Esophagus squamous epithelium (tissue), 5 donors: ENCODE results near the gene APOA1. TPM values are rescaled to one million over a fixed set of nuclear protein-coding genes. Genes with fewer than 3 reads are reported as not detected.

Experiments
- DNase-seq: peaks from one replicate; lab custom pipeline; 2025; lab: John Stamatoyannopoulos, UW
- H3K27ac ChIP-seq, 4 donors: fragments of 200-600 bp; sonication (generic); one replicate each; pipeline ENCODE4 v1.5.1; 2016 to 2019; ENCODE audit warnings: mild to moderate bottlenecking in 1 of 4
- H3K27me3 ChIP-seq, 4 donors: fragments of 200-600 bp; sonication (generic); 1 replicate in 3 of 4; 2 replicates in 1 of 4; pipeline versions ENCODE4 v1.5.1 to v1.6.0; 2017 to 2021; ENCODE audit warnings: antibody characterized with exemption in 1 of 4
- H3K36me3 ChIP-seq, 3 donors: fragments of 200-600 bp; sonication (generic); one replicate each; pipeline ENCODE4 v1.5.1; 2016 to 2019
- H3K4me1 ChIP-seq, 3 donors: fragments of 200-600 bp; sonication (generic); one replicate each; pipeline ENCODE4 v1.5.1; 2017 to 2019
- H3K4me3 ChIP-seq, 4 donors: fragments of 200-600 bp; sonication (generic); 1 replicate in 3 of 4; 2 replicates in 1 of 4; pipeline ENCODE4 v1.5.1; 2016 to 2019; ENCODE audit warnings: mild to moderate bottlenecking in 2 of 4, moderate library complexity in 1 of 4
- H3K9me3 ChIP-seq, 3 donors: fragments of 200-600 bp; sonication (generic); one replicate each; pipeline ENCODE4 v1.5.1; 2016 to 2019
- POLR2A ChIP-seq, 4 donors: fragments of 450-650 bp; IDR thresholded peaks; one replicate each; pipeline ENCODE4 v1.6.1; 2017; ENCODE audit warnings: antibody characterized with exemption in 4 of 4, mild to moderate bottlenecking in 4 of 4, moderate library complexity in 3 of 4
- WGBS, 2 donors: methylation state at CpG; one replicate each; pipeline ENCODE4 v1.1.5; 2018; 5-methylcytosine and 5-hydroxymethylcytosine counted together
- intact Hi-C: fragments of 100-400 bp; cut with DNase I; formaldehyde crosslinking; loops from one replicate; pipeline ENCODE4 v1.15.0; 2022
- total RNA-seq, 4 donors: library from RNA; depleted of rRNA; stranded (reverse); fragments of >200 nt; gene quantifications; one replicate each; pipeline ENCODE4 v1.1.0, GENCODE V29; 2016
- TF ChIP-seq, protein P1 (sequence below), 6 experiments: fragments of 450-650 bp in 4 of 6; fragments of 200-600 bp in 2 of 6; sonication (generic) in 2 of 6; IDR thresholded peaks; one replicate each; pipeline ENCODE4 v1.5.1; 2016 to 2019; ENCODE audit warnings: antibody characterized with exemption in 6 of 6, mild to moderate bottlenecking in 4 of 6, moderate library complexity in 4 of 6
- donor health status: DM: yes; HTN: yes; CAD: no.

APOA1 gene
- total RNA-seq, 4 donors from 2014 or later = not detected

DNA sequence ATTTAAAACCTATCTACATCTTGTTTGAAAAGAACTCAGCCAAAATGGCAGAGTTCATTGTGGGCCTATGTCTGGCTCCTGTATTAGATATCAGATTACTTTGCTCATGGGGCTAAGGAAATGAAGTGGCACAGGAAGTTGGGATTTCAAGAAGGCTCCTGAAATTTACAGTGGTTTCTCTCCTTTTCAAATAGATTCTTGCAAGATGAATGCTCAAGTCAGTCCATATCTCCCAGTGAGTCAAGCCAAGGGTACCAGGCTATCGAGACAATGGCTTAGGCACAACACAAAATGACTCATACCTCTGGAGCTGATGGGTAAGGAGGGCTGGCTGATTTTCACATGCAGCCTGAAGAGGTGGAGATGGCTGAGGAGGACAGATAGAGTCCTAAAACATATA, 24.1 kb upstream of the APOA1 start:
- no peak for DNase-seq
- intact Hi-C loops = no loop called here
- Histone ChIP-seq H3K36me3 (peaks cover 9 to 100% (median 19%) of the 10 kb centered on the region in 3 donors), H3K27me3 (no peaks in the 10 kb centered on the region), H3K4me1 (no peaks in the 10 kb centered on the region), H3K4me3 (no peak overlapping the region), H3K27ac (no peak overlapping the region), H3K9me3 (no peaks in the 10 kb centered on the region)
- 64% methylated on average over 1 of the region's 1 CpG for WGBS, 2 donors
- TF ChIP-seq, protein P1, sequence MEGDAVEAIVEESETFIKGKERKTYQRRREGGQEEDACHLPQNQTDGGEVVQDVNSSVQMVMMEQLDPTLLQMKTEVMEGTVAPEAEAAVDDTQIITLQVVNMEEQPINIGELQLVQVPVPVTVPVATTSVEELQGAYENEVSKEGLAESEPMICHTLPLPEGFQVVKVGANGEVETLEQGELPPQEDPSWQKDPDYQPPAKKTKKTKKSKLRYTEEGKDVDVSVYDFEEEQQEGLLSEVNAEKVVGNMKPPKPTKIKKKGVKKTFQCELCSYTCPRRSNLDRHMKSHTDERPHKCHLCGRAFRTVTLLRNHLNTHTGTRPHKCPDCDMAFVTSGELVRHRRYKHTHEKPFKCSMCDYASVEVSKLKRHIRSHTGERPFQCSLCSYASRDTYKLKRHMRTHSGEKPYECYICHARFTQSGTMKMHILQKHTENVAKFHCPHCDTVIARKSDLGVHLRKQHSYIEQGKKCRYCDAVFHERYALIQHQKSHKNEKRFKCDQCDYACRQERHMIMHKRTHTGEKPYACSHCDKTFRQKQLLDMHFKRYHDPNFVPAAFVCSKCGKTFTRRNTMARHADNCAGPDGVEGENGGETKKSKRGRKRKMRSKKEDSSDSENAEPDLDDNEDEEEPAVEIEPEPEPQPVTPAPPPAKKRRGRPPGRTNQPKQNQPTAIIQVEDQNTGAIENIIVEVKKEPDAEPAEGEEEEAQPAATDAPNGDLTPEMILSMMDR (IDR thresholded peaks at IDR 0.05) = no peak
- no peak for TF ChIP-seq POLR2A (IDR thresholded peaks at IDR 0.05)

DNA sequence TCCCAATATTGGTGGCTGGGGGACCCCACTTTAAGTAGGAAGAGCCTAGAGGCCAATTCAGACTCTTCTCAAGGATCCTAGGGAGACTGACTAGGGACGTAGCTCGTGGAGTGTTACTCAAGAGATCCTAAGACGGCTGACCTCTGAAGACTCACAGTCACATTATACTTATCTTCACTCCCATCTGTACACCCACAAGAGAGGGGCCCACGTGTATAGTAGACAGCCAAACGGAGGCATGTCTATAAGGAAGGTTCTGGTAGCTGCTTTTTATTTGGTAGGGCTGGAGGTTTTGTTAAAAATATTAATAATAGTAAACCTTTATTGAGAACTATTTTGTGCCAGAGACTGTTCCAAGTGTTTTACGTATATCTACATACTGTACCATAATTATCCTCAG, 22.9 kb upstream of the APOA1 start:
- Histone ChIP-seq H3K36me3 (peaks cover 9 to 98% (median 19%) of the 10 kb centered on the region in 3 donors), H3K27me3 (no peaks in the 10 kb centered on the region), H3K27ac (no peak overlapping the region), H3K4me3 (no peak overlapping the region), H3K9me3 (no peaks in the 10 kb centered on the region), H3K4me1 (peaks cover 0 to 4% (median 0%) of the 10 kb centered on the region in 3 donors)
- intact Hi-C loops = no loop called here
- WGBS, 2 donors = 92 to 93% methylated on average over 6 of the region's 6 CpGs
- DNase-seq = no peak
- no peak for TF ChIP-seq POLR2A (IDR thresholded peaks at IDR 0.05)
- TF ChIP-seq, protein P1 (IDR thresholded peaks at IDR 0.05) = no peak

GRCh38 chr11:116859175-116859574, 21.8 kb upstream of the APOA1 start:
- Histone ChIP-seq H3K4me1 (peaks cover 0 to 11% (median under 1%) of the 10 kb centered on the region in 3 donors), H3K4me3 (no peak overlapping the region), H3K9me3 (no peaks in the 10 kb centered on the region), H3K36me3 (peaks cover 9 to 97% (median 19%) of the 10 kb centered on the region in 3 donors), H3K27me3 (no peaks in the 10 kb centered on the region), H3K27ac (no peak overlapping the region)
- 87 to 100% methylated on average over 3 to 7 of the region's 8 CpGs for WGBS, 2 donors
- intact Hi-C loops = no loop called here
- no peak for DNase-seq
- TF ChIP-seq, protein P1 (IDR thresholded peaks at IDR 0.05) = no peak
- no peak for TF ChIP-seq POLR2A (IDR thresholded peaks at IDR 0.05)

DNA sequence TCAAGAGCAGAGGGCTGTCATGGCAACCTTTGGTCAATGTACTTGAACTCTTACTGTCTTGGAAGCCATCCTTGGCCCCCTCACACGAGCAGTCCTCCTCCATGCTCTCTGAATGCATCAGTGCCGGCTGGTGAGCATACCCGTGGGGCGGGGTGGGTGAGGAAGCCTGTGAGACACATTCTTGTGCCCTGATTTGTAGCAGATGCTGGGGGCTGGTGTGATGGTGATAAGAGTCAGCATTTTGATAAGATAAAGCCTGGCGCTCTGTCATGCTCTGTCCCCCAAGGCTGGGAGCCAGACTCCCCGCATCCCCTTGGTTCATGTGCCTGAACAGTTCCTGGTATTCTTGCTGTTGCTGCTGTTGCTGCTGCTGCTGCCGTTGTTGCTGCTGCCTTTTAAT, 20.5 kb upstream of the APOA1 start:
- no peak for DNase-seq
- WGBS, 2 donors = 76 to 100% methylated on average over 2 to 6 of the region's 7 CpGs
- intact Hi-C loops = no loop called here
- Histone ChIP-seq H3K27me3 (no peaks in the 10 kb centered on the region), H3K9me3 (no peaks in the 10 kb centered on the region), H3K36me3 (peaks cover 9 to 90% (median 19%) of the 10 kb centered on the region in 3 donors), H3K4me3 (no peak overlapping the region), H3K4me1 (peaks cover 6 to 24% (median 13%) of the 10 kb centered on the region in 3 donors), H3K27ac (no peak overlapping the region)
- TF ChIP-seq POLR2A (IDR thresholded peaks at IDR 0.05) = no peak
- TF ChIP-seq, protein P1 (IDR thresholded peaks at IDR 0.05) = no peak

- TF ChIP-seq, protein P1 (IDR thresholded peaks at IDR 0.05) = no peak
- TF ChIP-seq POLR2A (IDR thresholded peaks at IDR 0.05) = no peak
- no peaks in the 10 kb centered on the region for H3K27me3 ChIP-seq
- H3K27ac ChIP-seq = no peak overlapping the region
- H3K36me3 ChIP-seq = peaks cover 9 to 83% (median 15%) of the 10 kb centered on the region in 3 donors
- H3K9me3 ChIP-seq = no peaks in the 10 kb centered on the region
- no peak overlapping the region for H3K4me3 ChIP-seq
- WGBS, 2 donors = 87 to 94% methylated on average over 2 of the region's 2 CpGs
- peaks cover 12 to 30% (median 19%) of the 10 kb centered on the region in 3 donors for H3K4me1 ChIP-seq
- no peak for DNase-seq
- intact Hi-C loops = no loop called here
Measured at GRCh38 chr11:116857316-116857715, 19.9 kb upstream of the APOA1 start.
